Natural killer cell treated with Interleukin-12 subunit alpha and Interleukin-12 subunit beta and Interleukin-15 and Interleukin-18, amount 100 ng/mL, for 72 hours (primary cell): ENCODE data around the gene PIGK. TPM values are rescaled to one million over a fixed set of nuclear protein-coding genes. Genes with fewer than 3 reads are reported as not detected.
"Not testable (repeated sequence)": the region's sequence is repeated elsewhere in the genome, so short reads cannot be mapped to it uniquely, and the experiment has no call there.

Experiments used
- ATAC-seq, 2 donors: fragments of 150-1000 bp; cut with Tn5 transposase in 1 of 2; sonication (Bioruptor Pico), chemical (Tn5 transposase) in 1 of 2; 2 replicates each; pipeline ENCODE4 v1.10.0; 2021
- DNase-seq: peaks from one replicate; pipeline ENCODE4 v3.0.0; 2022; ENCODE audit warnings: low spot score
- H3K27ac Mint-ChIP-seq, 2 donors: 1 replicate in 1 of 2; 2 replicates in 1 of 2; pipeline ENCODE4 v1.8.0; 2022; ENCODE audit warnings: mixed read lengths in 2 of 2, mild to moderate bottlenecking in 1 of 2, moderate library complexity in 1 of 2
- H3K27me3 Mint-ChIP-seq, 2 donors: 1 replicate in 1 of 2; 2 replicates in 1 of 2; pipeline ENCODE4 v1.8.0; 2022; ENCODE audit warnings: mixed read lengths in 2 of 2
- H3K36me3 Mint-ChIP-seq: one replicate; pipeline ENCODE4 v1.8.0; 2022; ENCODE audit warnings: mixed read lengths
- H3K4me1 Mint-ChIP-seq, 2 donors: 1 replicate in 1 of 2; 2 replicates in 1 of 2; pipeline ENCODE4 v1.8.0; 2022; ENCODE audit warnings: low read depth in 2 of 2, mixed read lengths in 2 of 2, mild to moderate bottlenecking in 1 of 2
- H3K4me3 Mint-ChIP-seq: one replicate; pipeline ENCODE4 v1.8.0; 2022; ENCODE audit warnings: mixed read lengths
- H3K9me3 Mint-ChIP-seq: 2 replicates; pipeline ENCODE4 v1.8.0; 2022; ENCODE audit warnings: mixed read lengths
- total RNA-seq, 2 donors: library from RNA; stranded (reverse); gene quantifications; one replicate each; pipeline ENCODE4 v1.2.3, GENCODE V29; 2022

PIGK gene
- total RNA-seq, 2 donors from 2014 or later = 14.2 to 21.9 TPM

- Mint-ChIP-seq H3K36me3 (no peaks in the 10 kb centered on the region), H3K4me1 (no peaks in the 10 kb centered on the region), H3K27me3 (no peaks in the 10 kb centered on the region), H3K4me3 (no peak overlapping the region), H3K9me3 (no peaks in the 10 kb centered on the region), H3K27ac (no peak overlapping the region)
- ATAC-seq (no peak), DNase-seq (no peak)
Observed at GRCh38 chr1:77227381-77227780, 8.2 kb upstream of the PIGK start.

- no peaks in the 10 kb centered on the region for H3K27me3 Mint-ChIP-seq
- no peak overlapping the region for H3K4me3 Mint-ChIP-seq
- H3K27ac Mint-ChIP-seq = no peak overlapping the region
Observed at GRCh38 chr1:77222496-77222895, 3.3 kb upstream of the PIGK start.

GRCh38 chr1:77220687-77221463 lies 1.6 kb upstream of the PIGK start:
- no peaks in the 10 kb centered on the region for H3K27me3 Mint-ChIP-seq
- DNase-seq = no peak
- H3K27ac Mint-ChIP-seq = no peak overlapping the region
- peaks cover 17 to 37% of the 10 kb centered on the region in 2 donors for H3K4me1 Mint-ChIP-seq
- H3K9me3 Mint-ChIP-seq = no peaks in the 10 kb centered on the region
- no peaks in the 10 kb centered on the region for H3K36me3 Mint-ChIP-seq
- peak overlapping the region; percentile 60 for H3K4me3 Mint-ChIP-seq
- no peak for ATAC-seq

More at GRCh38 chr1:77222496-77222895, 3.3 kb upstream of the PIGK start:
- DNase-seq (no peak), ATAC-seq (no peak)
- H3K9me3 Mint-ChIP-seq = no peaks in the 10 kb centered on the region
- H3K36me3 Mint-ChIP-seq = no peaks in the 10 kb centered on the region
- peaks cover 12 to 29% of the 10 kb centered on the region in 2 donors for H3K4me1 Mint-ChIP-seq

GRCh38 chr1:77218477-77219165 lies 609 bp downstream of the PIGK start:
- Mint-ChIP-seq H3K9me3 (no peaks in the 10 kb centered on the region), H3K4me1 (peaks cover 25 to 52% of the 10 kb centered on the region in 2 donors), H3K27ac (peak overlapping the region; percentile 79 to 92), H3K36me3 (no peaks in the 10 kb centered on the region), H3K4me3 (peak overlapping the region; percentile 96), H3K27me3 (no peaks in the 10 kb centered on the region)
- peak; percentile 41 to 52 for ATAC-seq
- no peak for DNase-seq

- H3K4me3 Mint-ChIP-seq = not testable (repeated sequence)
Observed at GRCh38 chr1:77204043-77204442, 15.2 kb downstream of the PIGK start.

GRCh38 chr1:77202751-77203150 lies 16.5 kb downstream of the PIGK start:
- Mint-ChIP-seq H3K27ac (no peak overlapping the region), H3K4me1 (peaks cover 3 to 5% of the 10 kb centered on the region in 2 donors), H3K27me3 (no peaks in the 10 kb centered on the region), H3K9me3 (peaks cover 3% of the 10 kb centered on the region), H3K4me3 (no peak overlapping the region), H3K36me3 (peaks cover 16% of the 10 kb centered on the region)
- ATAC-seq (no peak), DNase-seq (no peak)

More at GRCh38 chr1:77204043-77204442, 15.2 kb downstream of the PIGK start:
- not testable (repeated sequence) for H3K9me3 Mint-ChIP-seq, H3K4me1 Mint-ChIP-seq, ATAC-seq, DNase-seq, H3K27me3 Mint-ChIP-seq, H3K27ac Mint-ChIP-seq
- peaks cover 16% of the 10 kb centered on the region for H3K36me3 Mint-ChIP-seq

GRCh38 chr1:77200806-77201205 lies 18.4 kb downstream of the PIGK start:
- H3K9me3 Mint-ChIP-seq = peaks cover 3% of the 10 kb centered on the region
- H3K27ac Mint-ChIP-seq = no peak overlapping the region
- no peaks in the 10 kb centered on the region for H3K27me3 Mint-ChIP-seq
- H3K4me1 Mint-ChIP-seq = peaks cover 12 to 13% of the 10 kb centered on the region in 2 donors
- ATAC-seq (no peak), DNase-seq (no peak)
- no peak overlapping the region for H3K4me3 Mint-ChIP-seq
- H3K36me3 Mint-ChIP-seq = peaks cover 22% of the 10 kb centered on the region

- Mint-ChIP-seq H3K4me3 (no peak overlapping the region), H3K4me1 (peaks cover 12 to 13% of the 10 kb centered on the region in 2 donors), H3K27me3 (no peaks in the 10 kb centered on the region), H3K27ac (peak overlapping the region in 1 of 2 donors; percentile 47), H3K36me3 (peaks cover 16% of the 10 kb centered on the region), H3K9me3 (peaks cover 3% of the 10 kb centered on the region)
- ATAC-seq (no peak), DNase-seq (no peak)
Observed at GRCh38 chr1:77200293-77200692, 18.9 kb downstream of the PIGK start.

GRCh38 chr1:77197351-77197750 lies 21.9 kb downstream of the PIGK start:
- peaks cover 23% of the 10 kb centered on the region in 2 donors for H3K4me1 Mint-ChIP-seq
- ATAC-seq = no peak

GRCh38 chr1:77193951-77194350 lies 25.3 kb downstream of the PIGK start:
- DNase-seq = no peak
- H3K4me1 Mint-ChIP-seq = peaks cover 18 to 25% of the 10 kb centered on the region in 2 donors
- H3K27me3 Mint-ChIP-seq = no peaks in the 10 kb centered on the region
- peaks cover 6% of the 10 kb centered on the region for H3K36me3 Mint-ChIP-seq
- no peak for ATAC-seq
- H3K27ac Mint-ChIP-seq = no peak overlapping the region
- no peak overlapping the region for H3K4me3 Mint-ChIP-seq
- no peaks in the 10 kb centered on the region for H3K9me3 Mint-ChIP-seq

More at GRCh38 chr1:77197351-77197750, 21.9 kb downstream of the PIGK start:
- no peak for DNase-seq
- no peaks in the 10 kb centered on the region for H3K27me3 Mint-ChIP-seq
- H3K36me3 Mint-ChIP-seq = peaks cover 6% of the 10 kb centered on the region
- no peaks in the 10 kb centered on the region for H3K9me3 Mint-ChIP-seq
- H3K27ac Mint-ChIP-seq = no peak overlapping the region
- no peak overlapping the region for H3K4me3 Mint-ChIP-seq

GRCh38 chr1:77188770-77189169 lies 30.5 kb downstream of the PIGK start:
- DNase-seq (no peak), ATAC-seq (no peak)
- Mint-ChIP-seq H3K4me3 (no peak overlapping the region), H3K27ac (no peak overlapping the region), H3K9me3 (no peaks in the 10 kb centered on the region), H3K27me3 (no peaks in the 10 kb centered on the region), H3K4me1 (peaks cover 0 to 7% of the 10 kb centered on the region in 2 donors), H3K36me3 (no peaks in the 10 kb centered on the region)

- not testable (repeated sequence) for H3K4me3 Mint-ChIP-seq, H3K27me3 Mint-ChIP-seq, ATAC-seq, DNase-seq, H3K4me1 Mint-ChIP-seq, H3K9me3 Mint-ChIP-seq, H3K27ac Mint-ChIP-seq, H3K36me3 Mint-ChIP-seq
Observed at GRCh38 chr1:77186907-77187306, 32.3 kb downstream of the PIGK start.

- Mint-ChIP-seq H3K9me3 (peaks cover 5% of the 10 kb centered on the region), H3K4me3 (no peak overlapping the region), H3K27ac (no peak overlapping the region)
Observed at GRCh38 chr1:77182083-77182482, 37.1 kb downstream of the PIGK start.

GRCh38 chr1:77179632-77180031 lies 39.6 kb downstream of the PIGK start:
- no peak for ATAC-seq
- Mint-ChIP-seq H3K27me3 (no peaks in the 10 kb centered on the region), H3K4me1 (no peaks in the 10 kb centered on the region), H3K4me3 (no peak overlapping the region), H3K27ac (no peak overlapping the region), H3K36me3 (peaks cover 23% of the 10 kb centered on the region), H3K9me3 (peaks cover 5% of the 10 kb centered on the region)
- no peak for DNase-seq

More at GRCh38 chr1:77182083-77182482, 37.1 kb downstream of the PIGK start:
- DNase-seq (no peak), ATAC-seq (no peak)
- H3K36me3 Mint-ChIP-seq = peaks cover 15% of the 10 kb centered on the region
- no peaks in the 10 kb centered on the region for H3K27me3 Mint-ChIP-seq
- no peaks in the 10 kb centered on the region for H3K4me1 Mint-ChIP-seq
